Measurements from ENCODE around the gene C10orf90. TPM values are rescaled to one million over a fixed set of nuclear protein-coding genes. Genes with fewer than 3 reads are reported as not detected.

C10orf90 gene
- total and polyA plus RNA-seq, 12 donors: 0.04 to 0.36 TPM; not detected in 10

- WGBS, 2 donors: 76 to 84% methylated on average over 7 of the region's 7 CpGs
- TF ChIP-seq, protein P1, sequence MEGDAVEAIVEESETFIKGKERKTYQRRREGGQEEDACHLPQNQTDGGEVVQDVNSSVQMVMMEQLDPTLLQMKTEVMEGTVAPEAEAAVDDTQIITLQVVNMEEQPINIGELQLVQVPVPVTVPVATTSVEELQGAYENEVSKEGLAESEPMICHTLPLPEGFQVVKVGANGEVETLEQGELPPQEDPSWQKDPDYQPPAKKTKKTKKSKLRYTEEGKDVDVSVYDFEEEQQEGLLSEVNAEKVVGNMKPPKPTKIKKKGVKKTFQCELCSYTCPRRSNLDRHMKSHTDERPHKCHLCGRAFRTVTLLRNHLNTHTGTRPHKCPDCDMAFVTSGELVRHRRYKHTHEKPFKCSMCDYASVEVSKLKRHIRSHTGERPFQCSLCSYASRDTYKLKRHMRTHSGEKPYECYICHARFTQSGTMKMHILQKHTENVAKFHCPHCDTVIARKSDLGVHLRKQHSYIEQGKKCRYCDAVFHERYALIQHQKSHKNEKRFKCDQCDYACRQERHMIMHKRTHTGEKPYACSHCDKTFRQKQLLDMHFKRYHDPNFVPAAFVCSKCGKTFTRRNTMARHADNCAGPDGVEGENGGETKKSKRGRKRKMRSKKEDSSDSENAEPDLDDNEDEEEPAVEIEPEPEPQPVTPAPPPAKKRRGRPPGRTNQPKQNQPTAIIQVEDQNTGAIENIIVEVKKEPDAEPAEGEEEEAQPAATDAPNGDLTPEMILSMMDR (IDR thresholded peaks at IDR 0.05): no peak
- no peak overlapping the region for H3K4me3 ChIP-seq
- DNase-seq (no peak), ATAC-seq (no peak)
- H3K27ac ChIP-seq: no peak overlapping the region
- intact Hi-C loops (cut with DNase I): no loop called here
- peaks cover 0 to 26% (median 7%) of the 10 kb centered on the region in 7 donors for H3K27me3 ChIP-seq
- no peaks in the 10 kb centered on the region for H3K4me1 ChIP-seq
- no peaks in the 10 kb centered on the region for H3K36me3 ChIP-seq
- H3K9me3 ChIP-seq: peaks cover 0 to 20% (median 0%) of the 10 kb centered on the region in 11 donors
These were observed 88.8 kb downstream of the C10orf90 start for GRCh38 chr10:126581648-126582046.

DNA sequence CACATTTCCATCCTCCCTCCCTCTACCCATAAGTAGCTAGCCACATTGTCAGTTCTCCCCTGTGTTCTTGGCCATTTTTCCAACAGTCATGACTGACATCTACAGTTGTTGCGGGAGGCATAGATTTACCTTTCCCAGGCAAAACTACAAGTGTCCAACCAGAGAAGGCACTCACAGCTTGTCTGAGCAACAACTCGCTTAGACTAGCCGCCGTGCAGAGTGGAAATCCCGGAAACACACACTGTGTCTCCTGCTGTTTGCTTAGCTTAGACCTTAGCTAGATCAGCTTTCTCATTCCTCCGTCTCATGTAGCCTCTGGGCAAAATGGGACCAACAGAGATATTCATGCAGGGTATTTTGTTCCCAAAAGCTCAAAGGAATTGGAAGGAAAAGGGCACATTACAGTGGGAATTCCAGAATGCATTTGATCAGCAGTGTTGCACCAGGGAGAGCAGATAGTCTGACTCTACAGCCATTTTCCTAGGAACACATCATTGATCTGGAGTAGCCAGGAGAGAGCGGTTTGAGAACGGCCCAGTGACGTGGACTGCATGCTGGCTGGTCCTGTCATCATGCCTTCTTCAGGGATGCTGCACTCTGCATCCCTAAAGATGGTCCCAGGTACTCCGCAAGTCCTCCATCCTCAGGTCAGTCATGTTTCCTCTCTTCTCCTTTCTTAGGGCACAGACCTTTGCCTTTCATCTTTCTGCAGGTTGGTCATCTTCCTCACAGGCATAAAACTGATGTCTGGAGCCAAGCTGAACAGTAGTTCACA lies 89.4 kb downstream of the C10orf90 start:
- no peak for ATAC-seq
- intact Hi-C loops (cut with DNase I): no loop called here

GRCh38 chr10:126576336-126576735 lies 94.2 kb downstream of the C10orf90 start:
- no peak overlapping the region for H3K27ac ChIP-seq
- intact Hi-C loops (cut with DNase I): no loop called here
- H3K4me3 ChIP-seq: no peak overlapping the region
- no peaks in the 10 kb centered on the region for H3K36me3 ChIP-seq
- TF ChIP-seq, protein P1 (IDR thresholded peaks at IDR 0.05): no peak
- no peaks in the 10 kb centered on the region for H3K4me1 ChIP-seq
- DNase-seq (no peak), ATAC-seq (no peak)
- WGBS, 2 donors: 77 to 79% methylated on average over 2 of the region's 2 CpGs
- H3K9me3 ChIP-seq: peaks cover 0 to 33% (median 0%) of the 10 kb centered on the region in 11 donors
- H3K27me3 ChIP-seq: peaks cover 0 to 7% (median 0%) of the 10 kb centered on the region in 7 donors

More for the DNA sequence above, 89.4 kb downstream of the C10orf90 start:
- TF ChIP-seq, protein P1 (IDR thresholded peaks at IDR 0.05): no peak
- no peak overlapping the region for H3K4me3 ChIP-seq
- DNase-seq: no peak
- H3K27ac ChIP-seq: no peak overlapping the region
- no peaks in the 10 kb centered on the region for H3K36me3 ChIP-seq
- peaks cover 0 to 20% (median 7%) of the 10 kb centered on the region in 7 donors for H3K27me3 ChIP-seq
- no peaks in the 10 kb centered on the region for H3K4me1 ChIP-seq
- 76 to 84% methylated on average over 10 of the region's 10 CpGs for WGBS, 2 donors
- H3K9me3 ChIP-seq: peaks cover 0 to 21% (median 0%) of the 10 kb centered on the region in 11 donors

DNA sequence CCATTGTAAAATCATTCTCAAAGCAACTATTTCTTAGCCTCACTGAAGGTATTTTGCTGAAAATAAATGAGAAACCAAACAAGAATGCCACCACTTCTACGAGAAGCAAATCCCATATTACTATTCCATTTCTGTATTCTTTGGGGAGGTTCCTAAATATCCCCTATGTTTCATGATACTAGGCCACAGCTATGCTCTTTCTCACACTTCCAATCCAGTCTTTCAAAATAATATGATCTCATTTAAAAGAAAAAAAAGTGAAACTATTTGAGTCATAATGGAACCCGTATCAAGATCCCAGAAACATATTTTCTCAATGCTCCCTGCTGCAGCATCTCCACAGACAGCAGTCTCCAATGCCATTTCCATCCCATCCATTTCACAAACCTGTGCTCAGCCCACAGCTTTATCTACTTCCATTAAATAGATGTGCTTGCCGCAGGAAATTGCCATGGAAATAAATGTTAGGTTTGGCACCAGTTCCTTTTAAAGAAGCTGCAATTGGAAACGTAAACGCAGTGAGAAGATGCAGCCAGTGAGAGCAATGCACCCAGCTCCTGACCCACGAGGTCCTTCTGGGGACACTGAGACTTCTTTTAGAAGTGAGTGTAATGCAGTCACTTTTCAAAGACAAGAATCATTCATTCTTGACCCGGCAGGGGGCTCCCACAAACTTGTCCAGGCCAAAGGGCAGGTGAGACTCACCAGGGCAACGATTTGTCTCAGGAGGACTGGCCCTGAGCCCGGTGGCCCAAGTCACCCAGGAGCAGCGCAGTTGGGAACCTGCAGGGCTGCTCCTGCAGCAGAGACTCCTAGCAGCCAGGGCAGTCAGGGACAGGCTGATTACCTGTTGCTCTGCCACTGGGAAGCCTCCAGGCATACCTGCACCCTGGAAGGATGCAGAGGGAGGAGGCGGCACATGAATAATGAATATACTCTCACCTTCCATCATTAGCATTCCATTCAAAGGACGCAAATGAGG lies 99.6 kb downstream of the C10orf90 start:
- DNase-seq: no peak

More for the DNA sequence above, 99.6 kb downstream of the C10orf90 start:
- H3K4me1 ChIP-seq: no peaks in the 10 kb centered on the region
- no peak overlapping the region for H3K27ac ChIP-seq
- TF ChIP-seq, protein P1 (IDR thresholded peaks at IDR 0.05): no peak
- no peak for ATAC-seq
- WGBS, 2 donors: 59 to 60% methylated on average over 12 of the region's 12 CpGs
- H3K27me3 ChIP-seq: peaks cover 0 to 17% (median 6%) of the 10 kb centered on the region in 7 donors
- no peak overlapping the region for H3K4me3 ChIP-seq
- intact Hi-C loops (cut with DNase I): no loop called here
- H3K36me3 ChIP-seq: no peaks in the 10 kb centered on the region
- peaks cover 0 to 12% (median 0%) of the 10 kb centered on the region in 11 donors for H3K9me3 ChIP-seq

Data from heart right ventricle (tissue), 16 donors.